Activated CD4-positive, CD25-positive, alpha-beta regulatory T cell (primary cell): ENCODE results near the gene FGGY.

Experiments used
- DNase-seq, 4 experiments: peaks; one replicate each; lab custom pipeline; 2025; lab: John Stamatoyannopoulos, UW

The FGGY gene

GRCh38 chr1:59315529-59316463 is 18.9 kb downstream of the FGGY start:
- DNase-seq, result no peak

DNA sequence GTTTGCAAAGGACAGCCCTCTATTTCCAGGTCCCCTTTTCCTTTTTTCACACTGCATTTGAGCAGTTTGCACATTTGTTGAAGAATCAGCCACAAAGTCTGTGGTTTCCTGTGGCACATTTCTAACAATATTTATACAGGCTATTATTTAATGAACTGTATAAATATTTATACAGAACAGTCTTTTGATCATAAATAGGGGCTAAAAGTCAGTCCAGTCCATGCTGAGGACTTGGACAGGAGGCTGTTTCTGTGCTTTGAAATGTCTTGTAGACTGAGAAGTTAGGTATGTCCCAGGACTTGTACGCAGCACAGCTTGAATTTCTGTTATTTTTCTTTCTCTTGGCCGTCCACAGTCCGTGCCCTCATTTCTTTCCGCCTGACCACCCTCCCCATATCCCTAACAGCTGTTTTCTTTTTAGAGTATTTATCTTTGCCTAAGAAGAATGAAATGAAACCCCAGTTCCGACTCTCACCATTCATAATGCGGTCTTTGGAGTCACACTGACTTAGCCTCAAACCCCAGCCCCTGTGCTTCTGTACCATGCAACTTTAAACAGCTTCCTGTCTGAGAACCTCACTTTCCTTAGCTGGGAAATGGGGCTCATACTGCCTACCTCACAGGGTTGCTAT is 19.7 kb downstream of the FGGY start:
- no peak for DNase-seq

- DNase-seq, result no peak
Observed at GRCh38 chr1:59317343-59317742, 20.4 kb downstream of the FGGY start.

GRCh38 chr1:59317780-59318179 is 20.9 kb downstream of the FGGY start:
- DNase-seq, result no peak

DNA sequence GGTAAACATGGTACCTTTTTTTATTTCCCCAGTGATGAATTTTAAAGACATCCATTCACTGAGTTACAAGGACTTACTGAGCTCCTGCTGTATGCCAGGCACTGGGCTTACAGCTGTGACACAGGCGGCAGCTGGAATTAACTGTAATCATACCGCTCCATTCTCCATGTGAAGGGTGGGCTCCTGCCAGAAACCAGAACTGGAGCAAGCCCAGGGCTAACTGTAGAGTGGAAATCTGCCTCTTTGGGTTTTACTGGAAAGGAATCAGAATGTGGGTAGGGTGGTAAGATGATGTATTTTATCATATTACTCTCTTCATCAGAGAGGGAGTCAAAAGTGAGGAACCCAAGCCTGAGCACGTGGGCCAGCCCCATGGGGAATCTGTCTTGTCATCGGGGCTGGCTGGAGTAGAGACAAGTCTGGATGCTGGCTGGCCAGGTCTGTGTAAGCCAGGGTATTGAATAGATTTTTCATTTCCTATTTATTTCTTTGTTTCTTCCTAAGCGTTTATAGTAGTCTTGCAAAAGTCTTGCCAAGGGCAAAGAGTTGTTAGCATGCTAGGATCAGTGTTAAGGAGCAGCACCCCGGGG is 21.5 kb downstream of the FGGY start:
- DNase-seq, result no peak

GRCh38 chr1:59322394-59322793 is 25.5 kb downstream of the FGGY start:
- no peak for DNase-seq

GRCh38 chr1:59322814-59323213 is 25.9 kb downstream of the FGGY start:
- no peak for DNase-seq

- DNase-seq, result no peak
Observed at GRCh38 chr1:59323879-59324278, 27.0 kb downstream of the FGGY start.

DNA sequence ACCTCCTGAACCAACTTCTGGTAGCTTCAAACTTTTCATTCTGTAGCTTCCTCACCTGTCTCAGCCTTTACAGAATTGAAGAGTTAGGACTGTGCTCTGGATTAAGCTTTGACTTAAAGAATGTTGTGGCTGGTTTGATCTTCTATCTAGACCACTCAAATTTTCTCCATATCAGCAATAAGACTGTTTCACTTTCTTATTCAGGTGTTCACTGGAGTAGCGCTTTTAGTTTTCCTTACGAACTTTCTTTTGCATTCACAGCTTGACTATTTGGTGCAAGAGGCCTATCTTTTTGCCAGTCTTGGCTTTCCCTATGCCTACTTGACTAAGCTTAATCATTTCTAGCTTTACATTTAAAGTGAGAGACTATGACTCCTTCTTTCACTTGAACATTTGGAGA is 31.5 kb downstream of the FGGY start:
- DNase-seq, result no peak

DNA sequence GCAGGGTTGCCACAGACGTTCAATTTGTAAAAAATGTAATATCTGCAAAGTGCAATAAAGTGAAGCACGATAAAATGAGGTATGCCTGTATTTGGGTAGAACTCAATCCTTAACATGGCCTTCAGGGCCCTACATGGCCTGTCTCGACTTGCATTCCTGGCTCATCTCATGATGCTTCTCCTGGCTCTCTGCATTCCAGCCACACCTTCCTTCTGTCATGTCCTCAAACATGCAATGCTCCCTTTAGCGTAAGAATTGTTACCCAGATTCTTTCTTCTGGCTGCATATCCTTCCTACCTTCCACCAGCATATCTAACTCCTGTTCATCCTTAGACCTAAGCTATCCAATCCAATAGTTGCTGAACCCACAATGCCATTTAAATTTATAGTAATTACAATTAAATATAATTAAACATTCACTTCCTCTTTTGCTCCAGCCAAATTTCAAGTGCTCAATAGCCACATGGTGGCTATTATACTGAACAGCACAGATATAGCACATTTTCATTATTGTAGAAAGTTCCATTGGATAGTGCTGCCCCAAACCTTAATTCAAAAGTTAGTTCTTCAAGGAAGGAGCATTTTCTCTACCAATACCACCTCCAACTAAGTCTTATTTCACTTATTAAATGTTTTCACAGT is 32.6 kb downstream of the FGGY start:
- DNase-seq, result no peak

GRCh38 chr1:59331686-59332620 is 35.1 kb downstream of the FGGY start:
- DNase-seq, result no peak

GRCh38 chr1:59332983-59333382 is 36.1 kb downstream of the FGGY start:
- no peak for DNase-seq

GRCh38 chr1:59333626-59334277 is 36.9 kb downstream of the FGGY start:
- DNase-seq, result no peak

- DNase-seq, result no peak
Observed at GRCh38 chr1:59340411-59341307, 43.8 kb downstream of the FGGY start.

DNA sequence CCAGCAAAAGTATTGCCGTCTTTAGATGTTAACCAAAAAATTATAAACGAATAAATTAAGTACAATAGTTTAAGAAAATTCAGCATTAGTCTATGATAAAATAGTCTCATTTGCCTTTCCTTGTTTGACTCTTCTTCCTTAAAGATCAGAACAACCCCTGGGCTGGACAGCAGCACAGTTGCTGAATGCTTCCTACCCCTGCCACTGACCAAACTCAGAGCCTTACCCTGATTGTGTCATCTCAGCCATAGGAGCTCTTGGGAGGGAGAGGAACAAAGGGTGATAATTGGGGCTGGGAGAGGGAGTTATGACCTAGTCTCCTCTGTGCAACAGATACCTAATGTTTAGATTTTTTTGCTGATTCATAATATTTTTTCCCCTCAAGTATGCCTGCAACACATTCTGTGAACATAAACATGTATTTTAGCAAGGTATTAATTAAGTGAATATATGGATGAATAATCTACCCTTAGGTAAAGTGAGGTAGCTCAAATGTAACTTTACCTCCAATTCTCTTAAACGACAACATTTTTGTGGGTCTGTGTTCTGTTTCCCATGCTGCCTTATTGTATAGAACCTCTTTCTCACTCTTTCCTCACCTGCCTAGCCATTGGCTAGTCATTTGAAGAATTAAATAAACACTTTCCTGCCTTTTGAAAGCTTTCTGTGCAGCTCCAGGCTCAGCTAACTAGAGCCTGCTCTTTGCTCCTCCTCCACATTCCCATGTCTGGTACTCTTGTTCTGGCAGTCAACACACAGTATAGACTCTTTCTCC is 46.1 kb downstream of the FGGY start:
- no peak for DNase-seq

DNA sequence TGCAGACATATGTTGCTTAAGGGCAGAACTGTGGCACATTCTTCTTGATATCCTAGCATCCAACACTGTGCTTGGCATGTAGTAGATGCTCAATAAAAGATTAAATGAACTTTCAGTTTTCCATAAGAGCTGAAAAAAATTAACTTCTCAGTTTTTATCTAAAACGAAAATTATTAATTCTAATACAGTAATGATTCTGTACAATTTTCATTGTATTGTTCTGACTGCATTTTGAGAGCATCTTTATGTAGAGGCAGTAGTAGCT is 46.6 kb downstream of the FGGY start:
- DNase-seq, result no peak

GRCh38 chr1:59345221-59345620 is 48.3 kb downstream of the FGGY start:
- DNase-seq, result no peak

- DNase-seq, result no peak
Observed at GRCh38 chr1:59346429-59346828, 49.5 kb downstream of the FGGY start.

DNA sequence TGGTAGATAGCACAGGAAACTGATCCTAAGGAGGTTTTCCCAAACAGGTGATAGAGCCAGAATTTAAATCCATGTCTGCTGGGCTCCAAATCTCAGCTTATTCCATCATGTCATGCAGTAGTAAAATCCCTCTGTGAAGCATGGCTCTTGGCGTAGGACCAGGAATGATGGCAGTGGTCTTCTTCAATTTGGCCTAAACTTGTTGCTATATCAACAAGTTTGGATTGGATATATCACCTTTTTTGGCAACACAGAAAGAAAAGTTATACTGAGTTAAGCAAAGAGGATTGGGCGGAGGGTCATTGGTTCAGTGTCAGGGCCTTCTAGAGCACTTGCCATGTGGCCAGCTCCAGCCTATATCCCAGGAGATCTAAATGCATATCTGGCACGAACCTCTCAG is 52.2 kb downstream of the FGGY start:
- DNase-seq, result no peak
